HEK293T (cell line): ENCODE measurements around the gene PRDM15.

Source experiments
- BHLHE40 ChIP-seq: fragments of 450-650 bp; IDR thresholded peaks from 2 replicates; pipeline ENCODE4 v1.6.1; 2016; ENCODE audit warnings: mild to moderate bottlenecking, moderate library complexity, borderline replicate concordance
- CTBP1 ChIP-seq: fragments of 450-650 bp; IDR thresholded peaks from 2 replicates; pipeline ENCODE4 v1.6.1; 2016; ENCODE audit warnings: borderline replicate concordance
- ELF4 ChIP-seq: fragments of 450-650 bp; IDR thresholded peaks from 2 replicates; pipeline ENCODE4 v1.6.1; 2017; ENCODE audit warnings: antibody characterized with exemption
- FOXA1 ChIP-seq: fragments of 450-650 bp; IDR thresholded peaks from 2 replicates; pipeline ENCODE4 v1.6.1; 2016; ENCODE audit warnings: mild to moderate bottlenecking
- FOXK2 ChIP-seq: fragments of 450-650 bp; IDR thresholded peaks from 2 replicates; pipeline ENCODE4 v1.6.1; 2016; ENCODE audit warnings: mild to moderate bottlenecking
- FOXM1 ChIP-seq: fragments of 450-650 bp; IDR thresholded peaks from 2 replicates; pipeline ENCODE4 v1.6.1; 2017; ENCODE audit warnings: mild to moderate bottlenecking, borderline replicate concordance
- HDGF ChIP-seq: fragments of 450-650 bp; IDR thresholded peaks from 2 replicates; pipeline ENCODE4 v1.6.1; 2017; ENCODE audit warnings: antibody characterized with exemption, borderline replicate concordance
- L3MBTL2 ChIP-seq: fragments of 450-650 bp; conservative IDR thresholded peaks from 2 replicates; pipeline ENCODE4 v1.6.1; 2016; ENCODE audit warnings: mild to moderate bottlenecking
- NFRKB ChIP-seq: fragments of 450-650 bp; IDR thresholded peaks from 2 replicates; pipeline ENCODE4 v1.6.1; 2016; ENCODE audit warnings: mild to moderate bottlenecking, moderate library complexity
- PKNOX1 ChIP-seq: fragments of 450-650 bp; IDR thresholded peaks from 2 replicates; pipeline ENCODE4 v1.6.1; 2016
- SP1 ChIP-seq: fragments of 450-650 bp; IDR thresholded peaks from 2 replicates; pipeline ENCODE4 v1.6.1; 2017
- SUZ12 ChIP-seq: fragments of 450-650 bp; IDR thresholded peaks from 2 replicates; pipeline ENCODE4 v1.6.1; 2016; ENCODE audit warnings: mild to moderate bottlenecking
- TARDBP ChIP-seq: fragments of 450-650 bp; IDR thresholded peaks from 2 replicates; pipeline ENCODE4 v1.6.1; 2016
- ZNF384 ChIP-seq: fragments of 450-650 bp; IDR thresholded peaks from 2 replicates; pipeline ENCODE4 v1.6.1; 2016

GRCh38 chr21:41927727-41928409 lies 48.7 kb upstream of the PRDM15 start:
- no peak for TF ChIP-seq TARDBP
- no peak for TF ChIP-seq CTBP1
- TF ChIP-seq HDGF: no peak
- TF ChIP-seq SP1: no peak
- no peak for TF ChIP-seq FOXM1
- TF ChIP-seq FOXA1: no peak
- TF ChIP-seq ELF4: no peak
- TF ChIP-seq FOXK2: no peak
- no peak for TF ChIP-seq PKNOX1
- no peak for TF ChIP-seq NFRKB
- TF ChIP-seq SUZ12: no peak
- TF ChIP-seq L3MBTL2: no peak
- no peak for TF ChIP-seq ZNF384
- TF ChIP-seq BHLHE40: no peak
